ENCODE measurements around the gene SCPEP1.

SCPEP1 gene

DNA sequence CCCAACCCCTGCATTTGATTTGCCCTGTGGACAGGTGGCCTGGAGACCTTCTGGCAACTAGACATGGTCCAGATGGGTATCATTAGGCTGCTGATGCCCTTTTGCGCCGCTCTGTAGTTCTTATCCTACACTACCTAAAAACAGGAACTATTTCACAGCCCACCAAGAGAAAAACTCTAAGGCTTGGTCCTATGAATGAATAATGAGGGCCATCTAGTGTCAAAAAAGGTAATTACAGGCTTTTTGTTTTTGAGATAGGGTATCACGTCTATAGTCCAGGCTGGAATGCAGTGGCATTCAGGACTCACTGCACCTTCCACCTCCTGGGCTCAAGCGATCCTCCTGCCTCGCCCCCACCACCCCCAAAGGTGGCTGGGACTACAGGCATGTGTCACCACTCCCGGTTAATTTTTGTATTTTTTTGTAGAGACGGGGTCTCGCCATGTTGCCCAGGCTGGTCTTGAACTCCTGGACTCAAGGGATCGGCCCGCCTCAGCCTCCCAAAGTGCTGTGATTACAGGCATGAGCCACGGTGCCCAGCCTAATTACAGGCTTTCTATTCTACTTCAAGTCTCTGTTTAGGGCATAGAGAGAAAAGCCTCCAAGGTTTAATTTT lies 38.0 kb upstream of the SCPEP1 start:
- TF ChIP-seq, protein P1, sequence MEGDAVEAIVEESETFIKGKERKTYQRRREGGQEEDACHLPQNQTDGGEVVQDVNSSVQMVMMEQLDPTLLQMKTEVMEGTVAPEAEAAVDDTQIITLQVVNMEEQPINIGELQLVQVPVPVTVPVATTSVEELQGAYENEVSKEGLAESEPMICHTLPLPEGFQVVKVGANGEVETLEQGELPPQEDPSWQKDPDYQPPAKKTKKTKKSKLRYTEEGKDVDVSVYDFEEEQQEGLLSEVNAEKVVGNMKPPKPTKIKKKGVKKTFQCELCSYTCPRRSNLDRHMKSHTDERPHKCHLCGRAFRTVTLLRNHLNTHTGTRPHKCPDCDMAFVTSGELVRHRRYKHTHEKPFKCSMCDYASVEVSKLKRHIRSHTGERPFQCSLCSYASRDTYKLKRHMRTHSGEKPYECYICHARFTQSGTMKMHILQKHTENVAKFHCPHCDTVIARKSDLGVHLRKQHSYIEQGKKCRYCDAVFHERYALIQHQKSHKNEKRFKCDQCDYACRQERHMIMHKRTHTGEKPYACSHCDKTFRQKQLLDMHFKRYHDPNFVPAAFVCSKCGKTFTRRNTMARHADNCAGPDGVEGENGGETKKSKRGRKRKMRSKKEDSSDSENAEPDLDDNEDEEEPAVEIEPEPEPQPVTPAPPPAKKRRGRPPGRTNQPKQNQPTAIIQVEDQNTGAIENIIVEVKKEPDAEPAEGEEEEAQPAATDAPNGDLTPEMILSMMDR (IDR thresholded peaks at IDR 0.05; ENCODE audit: insufficient read depth, low read length, poor library complexity, severe bottlenecking): peak; percentile 55
- peaks cover 13% of the 10 kb centered on the region for H3K36me3 ChIP-seq (ENCODE audit: control insufficient read depth, insufficient read depth, low read length)
- peak; percentile 41 for DNase-seq (ENCODE audit: extremely low read depth, insufficient read length)

GRCh38 chr17:56943505-56944125 lies 34.3 kb upstream of the SCPEP1 start:
- TF ChIP-seq, protein P1 (IDR thresholded peaks at IDR 0.05; ENCODE audit: insufficient read depth, low read length, poor library complexity, severe bottlenecking): no peak
- DNase-seq (ENCODE audit: extremely low read depth, insufficient read length): no peak
- no peaks in the 10 kb centered on the region for H3K27me3 ChIP-seq (replicated peaks; ENCODE audit: control insufficient read depth, insufficient read depth, low read length)
- H3K36me3 ChIP-seq (ENCODE audit: control insufficient read depth, insufficient read depth, low read length): peaks cover 8% of the 10 kb centered on the region
- H3K4me3 ChIP-seq (replicated peaks; ENCODE audit: low read depth, low read length): no peak overlapping the region

More for the DNA sequence above, 38.0 kb upstream of the SCPEP1 start:
- no peaks in the 10 kb centered on the region for H3K27me3 ChIP-seq (replicated peaks; ENCODE audit: control insufficient read depth, insufficient read depth, low read length)
- H3K4me3 ChIP-seq (replicated peaks; ENCODE audit: low read depth, low read length): no peak overlapping the region

DNA sequence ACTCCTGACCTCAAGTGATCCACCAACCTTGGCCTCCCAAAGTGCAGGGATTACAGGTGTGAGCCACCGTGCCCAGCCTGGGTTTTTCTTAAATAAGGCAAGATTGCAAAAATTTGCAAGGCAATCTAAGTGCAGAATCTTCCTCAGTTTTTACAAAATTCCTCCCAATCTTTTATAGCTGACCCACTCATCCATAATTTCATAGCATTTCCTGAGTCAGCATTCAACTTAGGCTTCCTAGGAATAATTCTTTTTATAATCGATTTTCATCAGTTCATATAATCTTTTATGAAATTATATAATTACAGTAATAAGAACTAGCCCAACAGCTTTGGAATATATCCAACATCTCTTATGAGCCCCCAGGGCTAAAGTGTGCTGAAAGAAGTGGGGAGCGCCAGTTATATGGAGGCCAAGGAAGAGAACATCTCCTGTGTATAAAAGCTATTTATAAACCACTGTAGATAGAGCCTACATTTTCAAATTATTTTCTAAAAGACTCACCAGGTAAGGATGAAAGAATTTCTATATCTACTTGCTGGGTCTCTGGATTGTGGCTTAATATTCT lies 31.9 kb upstream of the SCPEP1 start:
- TF ChIP-seq, protein P1 (IDR thresholded peaks at IDR 0.05; ENCODE audit: insufficient read depth, low read length, poor library complexity, severe bottlenecking): no peak
- Histone ChIP-seq H3K27me3 (replicated peaks; ENCODE audit: control insufficient read depth, insufficient read depth, low read length) (no peaks in the 10 kb centered on the region), H3K4me3 (replicated peaks; ENCODE audit: low read depth, low read length) (no peak overlapping the region), H3K36me3 (ENCODE audit: control insufficient read depth, insufficient read depth, low read length) (peaks cover 12% of the 10 kb centered on the region)
- DNase-seq (ENCODE audit: extremely low read depth, insufficient read length): no peak

DNA sequence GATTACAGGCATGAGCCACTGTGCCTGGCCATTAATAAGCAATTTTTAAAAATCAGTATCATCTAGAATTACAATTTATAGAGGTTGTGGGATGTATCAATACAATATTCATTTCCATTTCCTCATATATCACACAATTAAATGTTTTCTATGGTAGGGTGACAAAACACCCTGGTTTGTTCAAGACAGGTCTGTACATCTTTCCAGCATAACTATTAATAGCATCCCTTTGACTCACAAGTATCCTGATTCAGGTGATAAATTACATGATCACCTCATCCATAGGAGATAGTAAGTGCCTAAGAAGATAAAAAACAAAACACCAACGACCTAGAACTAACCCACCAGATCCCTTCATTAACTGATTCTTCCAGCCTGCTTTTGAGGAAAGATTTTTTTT lies 30.2 kb upstream of the SCPEP1 start:
- no peak for DNase-seq (ENCODE audit: extremely low read depth, insufficient read length)
- H3K27me3 ChIP-seq (replicated peaks; ENCODE audit: control insufficient read depth, insufficient read depth, low read length): no peaks in the 10 kb centered on the region
- TF ChIP-seq, protein P1 (IDR thresholded peaks at IDR 0.05; ENCODE audit: insufficient read depth, low read length, poor library complexity, severe bottlenecking): no peak
- H3K4me3 ChIP-seq (replicated peaks; ENCODE audit: low read depth, low read length): no peak overlapping the region
- H3K36me3 ChIP-seq (ENCODE audit: control insufficient read depth, insufficient read depth, low read length): peaks cover 5% of the 10 kb centered on the region

- TF ChIP-seq, protein P1 (IDR thresholded peaks at IDR 0.05; ENCODE audit: insufficient read depth, low read length, poor library complexity, severe bottlenecking): no peak
- H3K36me3 ChIP-seq (ENCODE audit: control insufficient read depth, insufficient read depth, low read length): peaks cover 5% of the 10 kb centered on the region
- H3K27me3 ChIP-seq (replicated peaks; ENCODE audit: control insufficient read depth, insufficient read depth, low read length): no peaks in the 10 kb centered on the region
- no peak overlapping the region for H3K4me3 ChIP-seq (replicated peaks; ENCODE audit: low read depth, low read length)
- DNase-seq (ENCODE audit: extremely low read depth, insufficient read length): no peak
Measured at GRCh38 chr17:56948491-56948890, 29.4 kb upstream of the SCPEP1 start.

Data from GM06990 (cell line).